Epithelial cell of prostate (primary cell): Measurements from ENCODE around the gene HCN1.
"Not testable (repeated sequence)": the region's sequence is repeated elsewhere in the genome, so short reads cannot be mapped to it uniquely, and the experiment has no call there.

Experiments used
- DNase-seq: peaks from one replicate; pipeline ENCODE4 v3.0.0-alpha.2; 2011; ENCODE audit warnings: low read depth, low spot score
- H3K27ac ChIP-seq: fragments of 450-650 bp; 2 replicates; pipeline ENCODE4 v1.5.1; 2017; ENCODE audit warnings: mild to moderate bottlenecking

HCN1 gene

DNA sequence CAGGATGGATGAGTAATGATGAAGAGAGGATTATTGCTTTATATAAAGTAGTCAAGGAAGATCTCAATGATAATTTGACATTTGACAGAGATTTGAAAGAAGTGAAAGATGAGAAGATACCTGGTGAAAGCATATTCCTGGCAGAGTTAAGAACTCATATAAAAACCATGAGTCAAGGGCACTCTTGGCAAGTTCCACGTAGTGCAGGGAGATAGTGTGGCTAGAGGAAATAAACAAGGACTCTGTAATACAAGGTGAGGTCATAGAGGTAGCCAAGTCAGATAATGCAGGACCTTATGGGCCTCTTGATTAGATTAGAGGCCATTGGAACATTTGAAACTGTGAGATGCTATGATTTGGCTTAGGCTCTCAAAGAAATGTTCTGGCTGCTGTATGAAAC lies 72.3 kb downstream of the HCN1 start:
- no peak for DNase-seq
- no peak overlapping the region for H3K27ac ChIP-seq

DNA sequence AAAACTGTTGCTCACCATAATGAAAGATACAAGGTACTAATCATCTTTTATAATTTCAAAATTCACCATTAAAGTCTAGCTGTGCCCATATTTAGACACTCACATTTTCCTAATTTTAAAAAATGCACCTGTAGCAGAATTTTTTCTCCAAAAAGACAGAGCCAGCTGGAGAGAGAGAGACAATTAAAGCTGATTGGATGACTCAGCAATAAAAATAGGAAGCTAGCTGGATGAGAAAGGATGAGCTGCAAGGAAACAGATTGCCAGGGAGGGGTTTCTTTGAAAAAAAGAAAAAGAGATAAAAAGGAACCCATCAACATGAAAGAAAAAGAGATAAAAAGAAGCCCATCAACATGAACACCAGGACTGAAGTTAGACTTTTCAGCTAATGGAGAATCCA lies 73.8 kb downstream of the HCN1 start:
- DNase-seq: no peak
- no peak overlapping the region for H3K27ac ChIP-seq

DNA sequence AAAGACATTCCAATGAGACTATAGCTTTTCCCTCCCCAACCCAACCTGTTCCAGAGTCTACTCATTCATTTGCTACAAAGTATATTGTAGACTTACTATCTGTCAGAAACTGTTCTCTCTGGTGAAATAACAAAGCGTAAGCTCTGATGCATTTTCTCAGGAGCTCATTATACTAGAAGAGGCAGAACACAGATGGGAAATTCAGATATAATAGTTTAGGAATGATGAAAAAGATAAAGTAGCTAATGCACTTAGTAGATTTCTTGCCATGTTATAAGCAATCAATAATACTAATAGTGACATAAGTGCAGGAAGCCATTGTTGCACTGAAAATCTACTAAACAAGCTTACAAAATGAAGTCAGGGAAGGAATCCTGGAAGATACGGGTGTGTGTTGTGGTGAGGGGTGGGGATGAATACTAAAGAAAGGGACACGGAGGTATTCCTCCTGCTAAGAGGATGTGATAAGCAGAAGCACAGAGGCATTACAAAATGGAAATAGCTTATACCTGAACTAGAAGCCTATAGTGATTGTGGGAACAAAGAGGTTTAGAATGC lies 78.2 kb downstream of the HCN1 start:
- H3K27ac ChIP-seq: no peak overlapping the region
- no peak for DNase-seq

DNA sequence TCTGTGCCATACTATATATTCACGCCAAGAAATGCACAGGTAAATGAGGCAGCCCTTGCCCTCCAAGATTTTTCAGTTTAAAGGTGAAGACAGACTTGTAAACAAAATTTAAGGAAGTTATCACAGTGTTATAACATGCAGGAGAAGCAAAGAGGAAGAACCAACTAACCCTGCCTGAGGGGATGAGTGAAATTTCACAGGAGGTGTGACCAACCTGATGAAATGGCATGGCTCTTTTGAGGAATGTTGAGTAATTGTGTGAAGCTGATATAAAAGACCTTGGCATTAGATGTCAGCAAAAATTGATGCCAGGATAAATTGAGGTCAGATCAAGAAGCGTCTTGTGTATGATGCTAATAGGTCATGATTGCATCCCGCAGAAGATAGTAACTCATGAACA lies 86.5 kb downstream of the HCN1 start:
- H3K27ac ChIP-seq: no peak overlapping the region
- DNase-seq: no peak

DNA sequence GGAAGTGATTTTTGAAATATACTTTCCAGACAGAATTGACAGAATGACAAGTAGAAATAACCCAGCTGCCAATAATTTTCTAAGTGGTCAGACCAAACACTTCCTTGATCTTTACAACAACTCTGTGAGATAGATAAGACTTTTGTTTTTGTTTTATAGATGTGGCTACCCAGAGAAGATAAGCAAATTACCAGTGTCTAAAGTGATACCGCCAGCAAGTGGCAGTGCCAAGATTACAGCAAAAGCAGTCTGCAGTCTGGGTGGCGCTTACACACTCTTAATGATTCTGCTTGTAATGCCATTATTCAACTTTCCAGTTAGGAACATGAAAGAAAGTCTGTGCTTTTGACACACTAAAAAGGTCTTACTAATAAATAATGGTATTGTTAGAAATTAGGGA lies 92.1 kb downstream of the HCN1 start:
- H3K27ac ChIP-seq: no peak overlapping the region
- no peak for DNase-seq

DNA sequence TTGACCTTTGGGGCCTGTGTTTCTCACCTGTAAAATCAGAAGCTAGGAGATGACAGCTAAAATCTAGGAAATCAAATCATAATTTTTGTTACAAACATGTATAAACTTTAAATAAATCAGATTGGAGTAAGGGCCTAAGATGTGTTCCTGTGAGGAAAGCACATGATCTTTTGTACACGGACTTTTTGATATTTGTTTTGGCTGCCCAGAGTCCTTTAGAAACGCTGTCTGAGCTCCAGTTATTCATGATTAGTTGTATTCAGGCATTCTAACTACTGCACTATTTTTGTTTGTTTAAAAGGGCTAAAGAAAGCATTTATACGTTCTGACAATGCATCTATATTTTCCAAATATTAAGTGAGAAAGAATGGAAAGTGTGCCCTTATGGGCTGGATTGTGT lies 94.8 kb downstream of the HCN1 start:
- no peak for DNase-seq
- H3K27ac ChIP-seq: no peak overlapping the region

- H3K27ac ChIP-seq: no peak overlapping the region
- no peak for DNase-seq
Observed at GRCh38 chr5:45596320-45596719, 99.9 kb downstream of the HCN1 start.

DNA sequence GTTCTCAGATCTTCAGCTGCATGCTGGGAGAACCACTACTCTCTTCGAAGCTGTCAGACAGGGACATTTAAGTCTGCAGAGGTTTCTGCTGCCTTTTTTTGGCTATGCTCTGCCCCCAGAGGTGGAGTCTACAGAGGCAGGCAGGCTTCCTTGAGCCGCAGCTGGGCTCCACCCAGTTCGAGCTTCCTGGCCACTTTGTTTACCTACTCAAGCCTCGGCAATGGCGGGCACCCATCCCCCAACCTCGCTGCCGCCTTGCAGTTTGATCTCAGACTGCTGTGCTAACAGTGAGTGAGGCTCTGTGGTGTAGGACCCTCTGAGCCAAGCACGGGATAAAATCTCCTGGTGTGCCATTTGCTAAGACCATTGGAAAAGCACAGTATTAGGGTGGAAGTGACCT lies 110.2 kb downstream of the HCN1 start:
- not testable (repeated sequence) for H3K27ac ChIP-seq, DNase-seq

DNA sequence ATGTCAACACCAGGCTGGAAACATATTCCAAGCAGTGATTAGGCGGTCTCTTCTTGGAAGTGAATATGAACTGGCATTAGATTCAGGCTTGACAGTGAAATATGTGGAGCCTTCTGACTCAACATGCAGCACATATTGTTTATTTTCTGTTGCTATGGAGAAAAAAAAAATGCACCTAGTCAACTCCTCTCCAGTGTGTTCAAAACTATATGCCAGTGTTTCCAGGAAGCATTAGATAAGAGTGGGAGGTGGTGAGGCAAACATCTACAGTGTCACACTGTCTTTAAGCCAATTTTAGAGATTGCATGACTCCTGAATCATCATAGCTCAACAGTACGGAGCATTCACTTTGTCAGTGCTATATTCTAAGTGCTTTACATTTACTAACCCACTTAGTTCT lies 117.9 kb downstream of the HCN1 start:
- H3K27ac ChIP-seq: no peak overlapping the region
- no peak for DNase-seq

DNA sequence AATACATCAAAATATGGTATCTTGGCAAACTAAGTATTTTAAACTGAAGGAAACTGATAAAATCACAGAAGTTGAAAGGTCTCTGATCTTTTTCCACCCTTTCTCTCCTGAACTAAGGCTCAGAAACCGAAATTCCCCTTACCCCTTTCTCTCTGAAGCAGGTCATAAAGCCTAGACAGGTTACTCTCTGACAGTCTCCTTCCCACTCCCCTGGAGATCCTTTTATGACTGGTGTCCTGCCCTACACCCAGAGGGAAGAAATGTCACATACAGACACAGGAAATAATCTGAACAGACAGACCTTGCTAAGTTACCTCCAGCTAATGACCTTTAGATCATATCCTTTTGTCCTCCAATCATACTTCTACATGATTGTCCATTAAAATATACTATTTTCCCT lies 127.4 kb downstream of the HCN1 start:
- H3K27ac ChIP-seq: no peak overlapping the region
- no peak for DNase-seq

GRCh38 chr5:45542421-45542820 lies 153.8 kb downstream of the HCN1 start:
- DNase-seq: no peak
- H3K27ac ChIP-seq: no peak overlapping the region

DNA sequence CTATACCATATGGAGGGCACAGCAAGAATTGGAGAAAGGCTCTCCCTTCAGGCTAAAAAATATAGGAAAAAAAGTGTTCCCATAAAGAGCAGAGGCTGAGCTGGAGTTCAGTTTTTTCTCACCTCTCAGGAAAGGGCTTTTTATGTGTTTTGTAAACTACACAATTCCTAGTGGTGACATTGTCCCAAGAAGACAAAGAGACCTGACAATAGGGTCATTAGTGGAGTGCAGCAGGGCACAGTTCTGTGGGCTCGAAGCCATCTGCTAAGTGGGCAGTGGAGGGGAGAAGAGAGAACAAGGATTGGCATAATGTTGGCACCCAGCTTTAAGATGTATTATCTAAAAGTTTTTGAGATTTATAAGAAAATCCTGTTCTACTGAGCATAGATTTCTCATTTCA lies 162.5 kb downstream of the HCN1 start:
- no peak for DNase-seq
- no peak overlapping the region for H3K27ac ChIP-seq

DNA sequence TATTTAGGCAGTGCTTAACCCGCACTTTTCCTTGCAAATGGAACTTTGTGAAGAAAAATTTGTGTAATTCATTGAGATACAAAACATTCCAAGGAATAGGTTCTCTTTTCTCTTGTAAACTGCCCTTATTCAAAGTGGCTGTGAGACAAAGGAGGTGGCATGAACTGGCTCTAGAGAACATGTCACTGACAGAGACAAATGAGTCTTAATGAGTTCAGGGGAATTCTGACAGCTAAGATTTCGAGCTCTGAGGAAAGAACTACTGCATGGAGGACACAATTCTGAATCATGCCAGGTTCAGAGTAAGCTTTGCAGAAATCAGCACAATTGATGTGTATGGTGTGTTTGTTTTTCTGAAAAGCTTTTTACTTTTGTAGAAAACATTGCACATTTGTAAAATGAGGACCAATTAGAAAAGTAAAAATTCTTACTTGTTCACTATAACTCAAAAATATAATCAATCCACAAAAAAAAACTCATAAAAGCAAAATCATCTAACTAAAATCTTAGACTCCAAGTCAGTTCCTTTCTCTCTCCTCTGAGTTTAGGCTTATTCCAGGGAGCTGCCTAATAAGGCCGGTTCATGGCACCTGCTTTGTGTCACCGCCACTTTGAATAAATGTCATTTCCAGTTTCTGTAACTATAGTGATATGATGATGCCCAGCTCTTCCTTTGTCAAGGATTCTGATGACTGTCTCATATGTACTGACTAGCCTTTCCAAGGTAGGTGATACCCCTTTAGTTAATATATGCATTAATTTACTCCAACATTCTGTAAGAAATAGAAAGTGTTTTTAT lies 163.2 kb downstream of the HCN1 start:
- DNase-seq: no peak
- H3K27ac ChIP-seq: no peak overlapping the region

- no peak for DNase-seq
- no peak overlapping the region for H3K27ac ChIP-seq
Observed at GRCh38 chr5:45521067-45521466, 175.1 kb downstream of the HCN1 start.

GRCh38 chr5:45512521-45512920 lies 183.7 kb downstream of the HCN1 start:
- no peak overlapping the region for H3K27ac ChIP-seq
- no peak for DNase-seq

DNA sequence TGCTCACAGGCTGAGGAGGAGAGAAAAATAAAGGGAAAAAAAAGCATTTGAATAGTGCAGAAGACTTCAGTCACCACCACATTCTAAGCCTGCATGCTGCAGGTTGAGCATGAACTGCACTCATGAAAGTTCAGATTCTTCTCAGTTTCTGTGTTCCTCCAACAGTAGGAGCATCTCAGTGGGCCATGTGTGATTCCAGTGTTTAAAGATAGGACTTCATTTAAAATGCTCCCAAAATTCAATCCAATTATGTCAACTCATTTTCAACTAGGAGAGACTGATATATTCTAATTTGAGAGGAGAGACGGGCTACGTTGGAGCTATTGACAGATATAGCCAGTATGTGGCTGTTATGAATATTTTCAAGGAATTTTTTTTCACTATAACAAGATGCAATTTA lies 186.8 kb downstream of the HCN1 start:
- DNase-seq: no peak
- no peak overlapping the region for H3K27ac ChIP-seq

GRCh38 chr5:45508135-45508534 lies 188.0 kb downstream of the HCN1 start:
- DNase-seq: no peak
- no peak overlapping the region for H3K27ac ChIP-seq

GRCh38 chr5:45507178-45507577 lies 189.0 kb downstream of the HCN1 start:
- no peak overlapping the region for H3K27ac ChIP-seq
- no peak for DNase-seq

GRCh38 chr5:45499006-45499405 lies 197.2 kb downstream of the HCN1 start:
- DNase-seq, H3K27ac ChIP-seq: not testable (repeated sequence)

DNA sequence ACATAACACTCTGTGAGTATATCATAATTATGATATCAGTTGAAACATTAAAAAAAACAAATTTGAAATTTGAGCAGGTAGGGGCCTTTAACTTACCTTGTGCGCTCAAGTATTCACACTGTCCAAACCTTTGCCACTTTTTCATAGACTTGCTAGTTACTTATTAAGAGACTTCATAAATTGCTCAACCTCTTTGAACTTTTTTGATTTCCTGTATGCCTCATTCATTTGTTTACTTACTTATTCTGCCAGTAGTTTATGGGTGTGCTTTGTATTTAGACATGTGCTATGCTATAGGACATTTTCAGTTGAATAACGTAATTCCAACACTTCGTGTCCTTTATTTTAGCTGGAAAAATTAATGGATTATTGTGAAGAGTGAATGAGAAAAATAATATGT lies 204.8 kb downstream of the HCN1 start:
- DNase-seq: no peak
- H3K27ac ChIP-seq: no peak overlapping the region

- H3K27ac ChIP-seq: no peak overlapping the region
- no peak for DNase-seq
Observed at GRCh38 chr5:45484781-45485180, 211.4 kb downstream of the HCN1 start.

DNA sequence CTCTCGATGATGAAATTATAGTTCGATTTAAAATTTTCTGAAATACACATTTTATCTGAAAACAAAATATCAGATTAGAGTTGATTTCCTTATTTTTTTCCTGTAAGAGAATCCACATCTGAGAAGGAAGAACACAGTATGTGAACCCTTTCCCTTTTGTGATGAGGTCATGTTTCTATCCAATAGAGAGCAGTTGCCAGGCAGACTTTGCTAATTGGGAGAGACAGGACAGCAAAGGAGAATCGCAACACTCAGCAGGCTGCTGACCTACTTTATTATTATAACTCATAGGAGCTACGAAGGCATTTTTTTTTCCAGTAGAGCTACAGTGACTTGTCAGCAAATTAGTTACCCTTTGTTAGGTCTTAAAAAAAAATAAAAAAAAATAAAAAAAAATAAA lies 242.1 kb downstream of the HCN1 start:
- no peak overlapping the region for H3K27ac ChIP-seq
- no peak for DNase-seq
